Tibial artery (tissue), 4 donors: ENCODE results near the gene RALBP1.

Source experiments
- DNase-seq, 2 donors: peaks; one replicate each; pipeline ENCODE4 v3.0.0-alpha.2; 2019
- H3K27ac ChIP-seq, 2 donors: fragments of 200-600 bp; sonication (generic) in 1 of 2; 1 replicate in 1 of 2; 2 replicates in 1 of 2; pipeline ENCODE4 v1.5.1; 2018 to 2019; ENCODE audit warnings: mild to moderate bottlenecking in 1 of 2
- H3K27me3 ChIP-seq, 2 donors: fragments of 200-600 bp; sonication (generic) in 1 of 2; one replicate each; pipeline versions ENCODE4 v1.5.1 to v1.6.0; 2016 to 2019
- H3K36me3 ChIP-seq, 3 donors: fragments of 200-600 bp; sonication (generic) in 2 of 3; one replicate each; pipeline ENCODE4 v1.5.1; 2016 to 2019; ENCODE audit warnings: mild to moderate bottlenecking in 2 of 3
- H3K4me1 ChIP-seq, 4 donors: fragments of 200-600 bp; sonication (generic) in 2 of 4; 1 replicate in 3 of 4; 2 replicates in 1 of 4; pipeline ENCODE4 v1.5.1; 2016 to 2019
- H3K4me3 ChIP-seq, 2 donors: fragments of 200-600 bp; sonication (generic) in 1 of 2; 1 replicate in 1 of 2; 2 replicates in 1 of 2; pipeline ENCODE4 v1.5.1; 2018 to 2019; ENCODE audit warnings: mild to moderate bottlenecking in 2 of 2
- H3K9me3 ChIP-seq, 3 donors: fragments of 200-600 bp; sonication (generic) in 1 of 3; one replicate each; pipeline ENCODE4 v1.5.1; 2016 to 2019
- intact Hi-C: fragments of 100-400 bp; cut with DNase I; formaldehyde crosslinking; loops from one replicate; pipeline ENCODE4 v1.15.0; 2023; ENCODE audit warnings: low total_unique reads
- TF ChIP-seq, protein P1 (sequence below), 2 experiments: fragments of 200-600 bp in 1 of 2; fragments of 450-650 bp in 1 of 2; IDR thresholded peaks; one replicate each; pipeline ENCODE4 v1.5.1; 2017 to 2019; ENCODE audit warnings: antibody characterized with exemption in 2 of 2, mild to moderate bottlenecking in 1 of 2, moderate library complexity in 1 of 2

The RALBP1 gene

DNA sequence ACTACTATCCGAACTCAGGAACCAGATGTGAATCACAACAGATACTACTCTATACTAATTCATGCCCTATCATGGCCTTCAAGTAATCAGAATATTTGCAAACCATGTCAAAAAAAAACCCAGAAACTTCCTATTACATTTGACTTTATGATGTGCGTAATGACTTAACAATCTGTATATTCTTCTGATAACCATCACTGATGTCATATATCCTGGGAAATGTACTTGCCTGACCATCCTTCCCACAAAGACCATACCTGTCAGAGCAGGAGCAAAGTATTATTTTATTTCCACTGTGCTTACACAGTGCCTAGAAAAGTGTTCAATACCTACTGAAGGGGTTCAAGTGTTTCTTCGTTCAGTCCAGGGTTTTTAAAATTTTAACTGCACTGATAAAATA lies 111.5 kb downstream of the RALBP1 start:
- Histone ChIP-seq H3K9me3 (no peaks in the 10 kb centered on the region), H3K27me3 (no peaks in the 10 kb centered on the region), H3K36me3 (peaks cover 27 to 41% (median 38%) of the 10 kb centered on the region in 3 donors), H3K4me3 (no peak overlapping the region), H3K4me1 (no peaks in the 10 kb centered on the region), H3K27ac (no peak overlapping the region)
- TF ChIP-seq, protein P1, sequence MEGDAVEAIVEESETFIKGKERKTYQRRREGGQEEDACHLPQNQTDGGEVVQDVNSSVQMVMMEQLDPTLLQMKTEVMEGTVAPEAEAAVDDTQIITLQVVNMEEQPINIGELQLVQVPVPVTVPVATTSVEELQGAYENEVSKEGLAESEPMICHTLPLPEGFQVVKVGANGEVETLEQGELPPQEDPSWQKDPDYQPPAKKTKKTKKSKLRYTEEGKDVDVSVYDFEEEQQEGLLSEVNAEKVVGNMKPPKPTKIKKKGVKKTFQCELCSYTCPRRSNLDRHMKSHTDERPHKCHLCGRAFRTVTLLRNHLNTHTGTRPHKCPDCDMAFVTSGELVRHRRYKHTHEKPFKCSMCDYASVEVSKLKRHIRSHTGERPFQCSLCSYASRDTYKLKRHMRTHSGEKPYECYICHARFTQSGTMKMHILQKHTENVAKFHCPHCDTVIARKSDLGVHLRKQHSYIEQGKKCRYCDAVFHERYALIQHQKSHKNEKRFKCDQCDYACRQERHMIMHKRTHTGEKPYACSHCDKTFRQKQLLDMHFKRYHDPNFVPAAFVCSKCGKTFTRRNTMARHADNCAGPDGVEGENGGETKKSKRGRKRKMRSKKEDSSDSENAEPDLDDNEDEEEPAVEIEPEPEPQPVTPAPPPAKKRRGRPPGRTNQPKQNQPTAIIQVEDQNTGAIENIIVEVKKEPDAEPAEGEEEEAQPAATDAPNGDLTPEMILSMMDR (IDR thresholded peaks at IDR 0.05): no peak
- intact Hi-C loops: no loop called here
- DNase-seq: no peak
